ENCODE data around the gene RALGPS2.

GRCh38 chr1:178749581-178750166 lies 24.6 kb downstream of the RALGPS2 start:
- TF ChIP-seq MAX (CRISPR knock-in tag; IDR thresholded peaks at IDR 0.05) (no peak), SETDB1 (IDR thresholded peaks at IDR 0.05; ENCODE audit: low read length) (no peak), ZNF274 (IDR thresholded peaks at IDR 0.05; ENCODE audit: borderline replicate concordance, low read depth, low read length) (no peak), RERE (CRISPR knock-in tag; IDR thresholded peaks at IDR 0.05; ENCODE audit: borderline replicate concordance) (no peak), SIN3A (IDR thresholded peaks at IDR 0.05; ENCODE audit: borderline replicate concordance in 2 of 2, control insufficient read depth in 1 of 2, low read depth in 2 of 2, low read length in 2 of 2) (no peak), ATF2 (CRISPR knock-in tag; IDR thresholded peaks at IDR 0.05) (no peak)
